Karpas-422 (cell line): ENCODE data around the gene STARD7. TPM values are rescaled to one million over a fixed set of nuclear protein-coding genes. Genes with fewer than 3 reads are reported as not detected.

Experiments
- DNase-seq: peaks from one replicate; pipeline ENCODE4 v3.0.0-alpha.2; 2015
- H2AFZ ChIP-seq: fragments of 200-600 bp; sonication (generic); 2 replicates; pipeline ENCODE4 v1.6.1; 2014; ENCODE audit warnings: antibody characterized with exemption, low read length, mixed read lengths
- H3K27ac ChIP-seq: fragments of 200-600 bp; sonication (generic); 2 replicates; pipeline ENCODE4 v1.5.1; 2014; ENCODE audit warnings: mild to moderate bottlenecking, low read length, moderate library complexity
- H3K27me3 ChIP-seq: fragments of 200-600 bp; sonication (generic); 2 replicates; pipeline ENCODE4 v1.6.1; 2014; ENCODE audit warnings: low read length, mixed read lengths
- H3K36me3 ChIP-seq: fragments of 200-600 bp; sonication (generic); 2 replicates; pipeline ENCODE4 v1.6.1; 2014; ENCODE audit warnings: low read length, mixed read lengths; ENCODE audit not compliant: insufficient read depth
- H3K4me1 ChIP-seq: fragments of 200-600 bp; sonication (generic); 2 replicates; pipeline ENCODE4 v1.6.1; 2014; ENCODE audit warnings: mild to moderate bottlenecking, low read length, mixed read lengths
- H3K4me2 ChIP-seq: fragments of 200-600 bp; sonication (generic); 2 replicates; pipeline ENCODE4 v1.6.1; 2014; ENCODE audit warnings: low read length, low read depth, mild to moderate bottlenecking; ENCODE audit not compliant: poor library complexity, severe bottlenecking
- H3K4me3 ChIP-seq: fragments of 200-600 bp; sonication (generic); 2 replicates; pipeline ENCODE4 v1.5.1; 2014; ENCODE audit warnings: mild to moderate bottlenecking, antibody characterized with exemption, low read length, mixed read lengths
- H3K79me2 ChIP-seq: fragments of 200-600 bp; sonication (generic); 2 replicates; pipeline ENCODE4 v1.6.1; 2014; ENCODE audit warnings: mild to moderate bottlenecking, low read length, mixed read lengths
- H3K9ac ChIP-seq: fragments of 200-600 bp; sonication (generic); 2 replicates; pipeline ENCODE4 v1.6.0; 2014; ENCODE audit warnings: low read length
- H3K9me2 ChIP-seq: fragments of 200-600 bp; sonication (generic), shearing (Covaris generic); replicated peaks from 2 replicates; pipeline ENCODE4 v1.6.0; 2014; ENCODE audit warnings: mild to moderate bottlenecking, low read length, moderate library complexity; ENCODE audit not compliant: insufficient read depth
- H3K9me3 ChIP-seq: fragments of 300-700, 200-600 bp; sonication (generic); 2 replicates; pipeline ENCODE4 v1.6.1; 2014; ENCODE audit warnings: low read length, mixed read lengths
- H4K20me1 ChIP-seq: fragments of 200-600 bp; sonication (generic); 2 replicates; pipeline ENCODE4 v1.6.1; 2014; ENCODE audit warnings: mild to moderate bottlenecking, antibody characterized with exemption, low read length, low read depth; ENCODE audit not compliant: insufficient read depth
- total RNA-seq: library from RNA; depleted of rRNA; stranded (reverse); fragments of >200 nt; shearing (Covaris generic); gene quantifications from 2 replicates; pipeline ENCODE4 v1.2.3, GENCODE V29; 2014; ENCODE audit warnings: low replicate concordance

STARD7 gene
- total RNA-seq, 1 experiment from 2014 or later: 167 TPM

DNA sequence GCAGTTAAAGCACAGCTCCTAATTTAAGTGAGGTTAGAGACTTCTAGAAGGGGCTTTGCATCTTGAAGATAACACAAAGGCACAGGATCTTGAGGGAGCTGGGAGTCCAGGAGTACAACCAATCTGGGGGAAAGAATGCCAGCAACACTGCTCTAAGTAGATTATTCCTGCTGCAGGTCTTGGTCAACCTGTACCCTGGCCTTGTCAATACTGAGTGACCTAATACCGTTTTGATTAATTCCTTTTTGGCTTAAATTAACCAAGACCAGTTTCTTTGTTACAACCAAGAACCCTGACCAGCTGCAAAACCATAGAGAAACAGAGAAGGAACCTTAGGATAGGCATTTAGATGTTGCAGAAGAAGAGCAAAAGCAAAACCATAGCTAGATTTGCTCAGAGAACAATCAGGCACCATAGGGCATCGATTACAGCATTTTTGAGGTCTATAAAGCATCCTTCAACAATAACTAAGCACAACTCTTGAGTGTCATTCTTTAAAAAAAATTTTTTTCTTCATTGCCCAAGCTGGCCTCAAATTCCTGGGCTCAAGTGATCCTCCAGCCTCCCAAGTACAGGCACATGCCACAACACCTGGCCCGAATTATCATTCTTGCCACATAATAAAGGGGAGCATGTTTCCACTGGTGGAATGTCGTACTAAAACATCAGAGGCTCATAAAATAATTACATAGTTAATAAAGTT is 6.3 kb downstream of the STARD7 start:
- Histone ChIP-seq H3K27me3 (no peaks in the 10 kb centered on the region), H3K36me3 (peaks cover 19% of the 10 kb centered on the region; the same call in 1 of the 2 replicates), H3K9me3 (no peaks in the 10 kb centered on the region), H4K20me1 (peaks cover 84% of the 10 kb centered on the region), H3K27ac (peak overlapping the region; percentile 22), H3K79me2 (peaks cover 100% of the 10 kb centered on the region), H3K4me1 (peaks cover 84% of the 10 kb centered on the region), H2AFZ (no peak overlapping the region), H3K4me3 (no peak overlapping the region), H3K9me2 (no peaks in the 10 kb centered on the region), H3K9ac (peak overlapping the region; percentile 3; the same call in 1 of the 2 replicates), H3K4me2 (peak overlapping the region; percentile 19)
- no peak for DNase-seq

DNA sequence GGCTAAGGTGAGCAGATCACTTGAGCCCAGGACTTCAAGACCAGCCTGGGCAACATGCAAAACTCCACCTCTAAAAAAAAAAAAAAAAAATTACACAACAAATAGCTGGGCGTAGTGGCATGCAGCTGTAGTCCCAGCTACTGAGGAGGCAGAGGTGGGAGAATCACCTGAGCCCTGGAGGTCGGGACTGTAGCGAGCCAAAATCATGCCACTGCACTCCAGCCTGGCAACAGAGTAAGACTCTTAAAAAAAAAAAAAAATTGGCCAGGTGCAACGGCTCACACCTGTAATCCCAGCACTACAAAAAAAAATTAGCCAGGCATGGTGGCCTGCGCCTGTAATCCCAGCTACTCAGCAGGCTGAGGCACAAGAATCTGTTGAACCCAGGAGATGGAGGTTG is 7.3 kb downstream of the STARD7 start:
- no peak for DNase-seq
- Histone ChIP-seq H3K4me1 (peaks cover 76% of the 10 kb centered on the region), H3K4me3 (no peak overlapping the region), H3K9ac (no peak overlapping the region), H3K79me2 (peaks cover 92% of the 10 kb centered on the region), H3K4me2 (peak overlapping the region; percentile 19), H3K27ac (no peak overlapping the region), H3K9me2 (no peaks in the 10 kb centered on the region), H3K9me3 (no peaks in the 10 kb centered on the region), H4K20me1 (peaks cover 79% of the 10 kb centered on the region), H3K27me3 (no peaks in the 10 kb centered on the region), H3K36me3 (peaks cover 14% of the 10 kb centered on the region; the same call in 1 of the 2 replicates), H2AFZ (no peak overlapping the region)

DNA sequence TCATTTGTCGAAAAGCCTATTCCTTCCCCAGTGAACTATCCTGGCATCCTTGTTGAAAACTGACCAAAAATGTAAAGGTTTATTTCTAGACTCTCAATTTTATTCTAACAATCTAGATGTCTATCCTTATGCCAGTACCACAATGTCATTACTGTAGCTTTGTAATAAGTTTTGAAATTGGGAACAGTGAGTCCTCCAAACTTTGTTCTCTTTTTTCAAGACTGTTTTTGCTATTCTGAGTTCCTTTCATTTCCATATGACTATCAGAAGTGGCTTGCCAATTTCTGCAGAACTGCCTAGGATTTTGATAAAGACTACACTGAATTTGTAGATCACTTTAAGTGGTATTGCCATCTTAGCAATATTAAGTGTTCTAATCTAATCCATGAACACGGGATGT is 9.7 kb downstream of the STARD7 start:
- no peaks in the 10 kb centered on the region for H3K9me3 ChIP-seq
- no peak overlapping the region for H3K4me2 ChIP-seq
- H3K79me2 ChIP-seq: peaks cover 91% of the 10 kb centered on the region
- no peak overlapping the region for H2AFZ ChIP-seq
- no peak overlapping the region for H3K4me3 ChIP-seq
- peaks cover 73% of the 10 kb centered on the region for H4K20me1 ChIP-seq
- DNase-seq: no peak
- H3K27me3 ChIP-seq: no peaks in the 10 kb centered on the region
- H3K9me2 ChIP-seq: no peaks in the 10 kb centered on the region
- H3K9ac ChIP-seq: no peak overlapping the region
- H3K36me3 ChIP-seq: peaks cover 21% of the 10 kb centered on the region; the same call in 1 of the 2 replicates
- H3K27ac ChIP-seq: no peak overlapping the region
- peaks cover 51% of the 10 kb centered on the region for H3K4me1 ChIP-seq

DNA sequence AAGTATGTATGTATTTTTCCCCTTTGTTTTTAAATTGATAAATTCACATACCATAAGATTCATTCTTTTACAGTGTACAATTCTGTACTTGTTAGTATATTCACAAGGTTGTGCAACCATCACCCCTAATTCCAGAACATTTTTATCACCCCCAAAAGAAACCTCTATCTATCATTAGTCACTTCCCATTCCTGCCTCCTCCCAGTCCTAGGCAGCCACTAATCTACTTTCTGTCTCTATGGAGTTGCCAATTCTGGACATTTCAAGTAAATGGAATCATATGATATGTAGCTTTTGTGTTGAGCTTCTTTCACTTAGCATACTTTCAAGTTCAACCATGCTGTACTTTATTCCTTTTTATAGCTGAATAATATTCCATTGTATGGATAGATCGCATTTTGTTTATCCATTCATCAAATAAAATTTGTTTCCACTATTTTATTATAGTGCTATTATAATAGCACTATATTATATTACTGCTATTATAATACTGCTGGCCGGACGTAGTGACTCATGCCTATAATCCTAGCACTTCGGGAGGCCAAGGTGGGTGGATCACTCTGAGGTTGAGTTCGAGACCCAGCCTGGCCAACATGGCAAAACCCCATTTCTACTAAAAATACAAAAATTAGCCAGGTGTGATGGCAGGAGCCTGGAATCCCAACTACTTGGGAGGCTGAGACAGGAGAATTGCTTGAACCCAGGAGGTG is 10.9 kb downstream of the STARD7 start:
- no peak overlapping the region for H3K9ac ChIP-seq
- H3K27ac ChIP-seq: no peak overlapping the region
- no peak for DNase-seq
- no peaks in the 10 kb centered on the region for H3K27me3 ChIP-seq
- H3K4me3 ChIP-seq: no peak overlapping the region
- H3K36me3 ChIP-seq: peaks cover 33% of the 10 kb centered on the region; the same call in 1 of the 2 replicates
- peaks cover 39% of the 10 kb centered on the region for H3K4me1 ChIP-seq
- no peak overlapping the region for H3K4me2 ChIP-seq
- H3K9me2 ChIP-seq: no peaks in the 10 kb centered on the region
- no peaks in the 10 kb centered on the region for H3K9me3 ChIP-seq
- H3K79me2 ChIP-seq: peaks cover 88% of the 10 kb centered on the region
- peaks cover 64% of the 10 kb centered on the region for H4K20me1 ChIP-seq
- H2AFZ ChIP-seq: no peak overlapping the region

DNA sequence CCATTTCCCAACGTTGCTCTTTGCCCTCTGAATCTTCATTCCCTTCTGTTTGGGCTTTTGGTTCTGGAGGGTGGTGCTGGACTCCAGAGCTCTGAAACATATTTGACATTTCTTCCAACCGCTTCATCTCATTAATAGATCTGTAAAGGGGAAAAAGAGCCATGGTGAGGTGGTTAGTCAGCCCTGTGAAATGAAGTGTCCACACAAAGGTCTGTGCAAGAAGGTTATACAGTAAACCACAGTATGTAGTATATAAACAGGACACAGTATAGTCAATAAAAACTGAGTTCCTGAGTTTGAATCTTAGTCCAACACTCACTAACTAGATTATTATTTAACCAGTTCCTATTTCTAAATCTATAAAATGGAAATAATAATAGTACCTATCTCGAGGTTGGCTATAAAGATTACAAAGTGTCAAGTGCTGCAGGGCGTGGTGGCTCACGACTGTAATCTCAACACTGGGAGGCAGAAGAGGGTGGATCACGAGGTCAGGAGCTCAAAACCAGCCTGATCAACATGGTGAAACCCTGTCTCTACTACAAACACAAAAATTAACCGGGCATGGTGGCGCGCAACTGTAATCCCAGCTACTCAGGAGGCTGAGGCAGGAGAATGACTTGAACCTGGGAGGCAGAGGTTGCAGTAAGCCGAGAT is 13.1 kb downstream of the STARD7 start:
- Histone ChIP-seq H3K36me3 (peaks cover 51% of the 10 kb centered on the region), H3K9ac (no peak overlapping the region), H4K20me1 (peaks cover 63% of the 10 kb centered on the region), H3K9me3 (no peaks in the 10 kb centered on the region), H3K4me1 (peaks cover 18% of the 10 kb centered on the region), H2AFZ (no peak overlapping the region), H3K4me3 (no peak overlapping the region), H3K4me2 (no peak overlapping the region), H3K79me2 (peaks cover 73% of the 10 kb centered on the region), H3K27me3 (no peaks in the 10 kb centered on the region), H3K9me2 (no peaks in the 10 kb centered on the region), H3K27ac (no peak overlapping the region)
- no peak for DNase-seq

DNA sequence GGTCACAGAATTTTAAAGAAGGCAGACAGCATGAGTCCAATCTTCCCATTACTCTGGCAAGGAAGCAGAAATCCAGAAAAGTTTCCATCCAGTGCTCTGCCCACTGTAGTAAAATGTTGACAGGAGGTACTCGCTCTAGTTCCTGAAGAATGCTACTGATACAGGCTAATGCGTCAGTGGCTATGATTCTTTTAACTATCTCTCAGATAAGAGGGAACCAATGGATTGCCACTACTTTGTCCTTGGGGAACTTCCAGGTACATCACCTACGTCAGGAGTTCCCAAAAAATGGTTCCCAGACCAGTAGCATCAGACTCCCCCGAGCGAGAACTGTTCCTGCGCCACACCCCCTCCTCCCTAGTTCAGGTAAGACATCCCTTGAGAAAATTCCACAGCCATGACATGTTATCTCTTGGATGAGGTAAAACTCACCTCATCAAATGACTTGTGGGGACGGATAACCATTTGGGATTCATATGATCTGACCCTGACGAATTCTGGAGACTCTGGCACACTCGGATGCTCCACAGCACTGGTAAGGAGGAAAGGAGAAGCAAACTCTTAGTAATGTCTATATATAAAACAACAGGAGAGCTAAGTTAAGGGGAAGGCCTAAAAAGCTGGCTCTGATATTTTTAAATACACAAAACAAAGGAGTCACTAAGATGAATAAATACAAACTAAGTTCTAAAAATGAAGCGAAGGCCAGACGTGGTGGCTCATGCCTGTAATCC is 16.5 kb downstream of the STARD7 start:
- Histone ChIP-seq H3K4me1 (no peaks in the 10 kb centered on the region), H3K9me2 (no peaks in the 10 kb centered on the region), H3K9ac (no peak overlapping the region), H3K79me2 (peaks cover 40% of the 10 kb centered on the region), H3K36me3 (peaks cover 63% of the 10 kb centered on the region), H2AFZ (no peak overlapping the region), H3K4me2 (no peak overlapping the region), H3K4me3 (no peak overlapping the region), H4K20me1 (peaks cover 35% of the 10 kb centered on the region), H3K27me3 (no peaks in the 10 kb centered on the region), H3K27ac (no peak overlapping the region), H3K9me3 (no peaks in the 10 kb centered on the region)
- no peak for DNase-seq

DNA sequence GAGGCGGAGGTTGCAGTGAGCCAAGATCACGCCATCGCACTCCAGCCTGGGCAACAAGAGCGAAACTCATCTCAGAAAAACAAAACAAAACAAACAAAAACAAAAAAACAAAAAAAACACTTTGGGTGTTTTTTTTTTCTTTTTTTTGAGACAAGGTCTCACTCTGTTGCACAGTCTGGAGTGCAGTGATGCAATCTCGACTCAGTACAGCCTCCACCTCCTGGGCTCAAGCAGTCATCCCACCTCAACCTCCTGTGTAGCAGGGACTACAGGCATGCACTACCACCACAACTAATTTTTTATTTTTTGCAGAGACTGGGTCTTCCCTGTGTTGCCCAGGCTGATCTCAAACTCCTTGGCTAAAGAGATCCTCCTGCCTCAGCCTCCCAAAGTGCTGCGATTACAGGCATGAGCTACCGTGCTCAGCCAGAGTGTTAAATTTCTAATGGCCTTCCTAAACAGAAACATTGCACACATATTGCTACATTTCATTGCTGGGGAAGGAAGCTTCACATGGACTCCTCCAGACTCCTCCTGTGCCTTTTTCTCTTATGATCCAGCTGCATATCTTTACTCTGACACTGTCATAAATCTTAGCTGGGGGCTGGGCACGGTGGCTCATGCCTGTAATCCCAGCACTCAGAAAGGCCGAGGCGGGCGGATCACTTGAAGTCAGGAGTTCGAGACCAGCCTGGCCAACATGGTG is 19.7 kb downstream of the STARD7 start:
- Histone ChIP-seq H2AFZ (no peak overlapping the region), H3K4me2 (no peak overlapping the region)

More for the DNA sequence above, 19.7 kb downstream of the STARD7 start:
- Histone ChIP-seq H3K36me3 (peaks cover 71% of the 10 kb centered on the region), H3K9me3 (no peaks in the 10 kb centered on the region), H3K9me2 (no peaks in the 10 kb centered on the region), H3K27me3 (no peaks in the 10 kb centered on the region), H4K20me1 (peaks cover 18% of the 10 kb centered on the region), H3K4me1 (no peaks in the 10 kb centered on the region), H3K27ac (no peak overlapping the region), H3K4me3 (no peak overlapping the region), H3K9ac (no peak overlapping the region), H3K79me2 (peaks cover 16% of the 10 kb centered on the region)
- DNase-seq: no peak
